KMS-11 (cell line): ENCODE measurements around the gene ALMS1.

Source experiments
- H2AFZ ChIP-seq: fragments of 200-600 bp; sonication (generic); 2 replicates; pipeline ENCODE4 v1.6.1; 2016; ENCODE audit warnings: antibody characterized with exemption, mixed run types, low read depth
- H3K27ac ChIP-seq: fragments of 200-600 bp; sonication (generic); 2 replicates; pipeline ENCODE4 v1.6.1; 2016; ENCODE audit warnings: mild to moderate bottlenecking, mixed run types
- H3K27me3 ChIP-seq: fragments of 200-600 bp; sonication (generic); 2 replicates; pipeline ENCODE4 v1.6.1; 2017; ENCODE audit warnings: mild to moderate bottlenecking, low read depth, mixed run types, moderate library complexity; ENCODE audit not compliant: insufficient read depth
- H3K36me3 ChIP-seq: fragments of 200-600 bp; sonication (generic); 2 replicates; pipeline ENCODE4 v1.6.1; 2017; ENCODE audit warnings: mild to moderate bottlenecking, mixed run types; ENCODE audit not compliant: insufficient read depth
- H3K4me1 ChIP-seq: fragments of 200-600 bp; sonication (generic); 2 replicates; pipeline ENCODE4 v1.6.1; 2016; ENCODE audit warnings: mild to moderate bottlenecking, low read depth, mixed run types; ENCODE audit not compliant: poor library complexity, severe bottlenecking
- H3K4me2 ChIP-seq: fragments of 200-600 bp; sonication (generic); 2 replicates; pipeline ENCODE4 v1.7.0; 2016; ENCODE audit warnings: mild to moderate bottlenecking, mixed run types
- H3K4me3 ChIP-seq: fragments of 200-600 bp; sonication (generic); IDR thresholded peaks from 2 replicates; pipeline ENCODE4 v1.6.1; 2017; ENCODE audit warnings: low read depth, low read length, mixed read lengths; ENCODE audit not compliant: insufficient read depth
- H3K79me2 ChIP-seq: fragments of 200-600 bp; sonication (generic); 2 replicates; pipeline ENCODE4 v1.6.1; 2016; ENCODE audit warnings: low read depth, mixed run types; ENCODE audit not compliant: insufficient read depth
- H3K9ac ChIP-seq: fragments of 200-600 bp; sonication (generic); 2 replicates; pipeline ENCODE4 v1.6.1; 2016; ENCODE audit warnings: mild to moderate bottlenecking, mixed run types
- H4K20me1 ChIP-seq: fragments of 200-600 bp; sonication (generic); 2 replicates; pipeline ENCODE4 v1.6.1; 2016; ENCODE audit warnings: mild to moderate bottlenecking, mixed run types; ENCODE audit not compliant: insufficient read depth
- TF ChIP-seq, protein P1 (sequence below): fragments of 200-600 bp; sonication (generic); conservative IDR thresholded peaks from 2 replicates; pipeline ENCODE4 v1.6.1; 2017; ENCODE audit warnings: low read depth, mild to moderate bottlenecking, antibody characterized with exemption, low read length, moderate library complexity, mixed read lengths

The ALMS1 gene

DNA sequence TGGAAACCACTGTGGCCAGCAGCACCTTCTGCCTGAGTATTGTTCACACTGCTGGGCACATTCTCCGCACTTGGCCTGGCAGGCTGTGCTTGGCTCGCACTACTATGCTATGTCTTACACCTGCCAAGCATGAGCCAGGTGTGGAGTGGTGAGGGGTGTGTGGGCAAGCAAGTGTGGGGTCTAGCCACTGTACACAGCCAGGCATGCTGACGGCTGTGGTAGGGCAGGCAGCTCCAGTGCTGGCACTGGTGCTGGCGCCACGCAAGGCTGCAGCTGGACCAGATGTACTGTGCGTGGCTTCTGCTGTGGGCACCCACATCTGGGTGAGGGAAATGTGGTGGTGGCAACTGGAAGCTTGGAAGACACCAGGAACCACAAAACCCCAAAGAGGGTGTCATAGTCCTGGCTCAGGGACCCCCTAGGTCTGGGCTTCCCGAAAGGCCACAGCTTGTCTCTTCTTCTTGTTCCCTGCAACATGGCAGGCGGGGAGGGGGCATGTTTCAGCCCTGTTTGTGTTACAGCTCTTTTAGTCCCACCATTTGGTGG is 101.5 kb downstream of the ALMS1 start:
- H3K27me3 ChIP-seq, result no peaks in the 10 kb centered on the region
- no peak overlapping the region for H2AFZ ChIP-seq
- no peaks in the 10 kb centered on the region for H4K20me1 ChIP-seq
- no peaks in the 10 kb centered on the region for H3K36me3 ChIP-seq
- no peaks in the 10 kb centered on the region for H3K79me2 ChIP-seq
- TF ChIP-seq, protein P1, sequence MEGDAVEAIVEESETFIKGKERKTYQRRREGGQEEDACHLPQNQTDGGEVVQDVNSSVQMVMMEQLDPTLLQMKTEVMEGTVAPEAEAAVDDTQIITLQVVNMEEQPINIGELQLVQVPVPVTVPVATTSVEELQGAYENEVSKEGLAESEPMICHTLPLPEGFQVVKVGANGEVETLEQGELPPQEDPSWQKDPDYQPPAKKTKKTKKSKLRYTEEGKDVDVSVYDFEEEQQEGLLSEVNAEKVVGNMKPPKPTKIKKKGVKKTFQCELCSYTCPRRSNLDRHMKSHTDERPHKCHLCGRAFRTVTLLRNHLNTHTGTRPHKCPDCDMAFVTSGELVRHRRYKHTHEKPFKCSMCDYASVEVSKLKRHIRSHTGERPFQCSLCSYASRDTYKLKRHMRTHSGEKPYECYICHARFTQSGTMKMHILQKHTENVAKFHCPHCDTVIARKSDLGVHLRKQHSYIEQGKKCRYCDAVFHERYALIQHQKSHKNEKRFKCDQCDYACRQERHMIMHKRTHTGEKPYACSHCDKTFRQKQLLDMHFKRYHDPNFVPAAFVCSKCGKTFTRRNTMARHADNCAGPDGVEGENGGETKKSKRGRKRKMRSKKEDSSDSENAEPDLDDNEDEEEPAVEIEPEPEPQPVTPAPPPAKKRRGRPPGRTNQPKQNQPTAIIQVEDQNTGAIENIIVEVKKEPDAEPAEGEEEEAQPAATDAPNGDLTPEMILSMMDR, result no peak
- H3K4me2 ChIP-seq, result no peak overlapping the region
- H3K4me3 ChIP-seq, result no peak overlapping the region
- H3K9ac ChIP-seq, result no peak overlapping the region
- peaks cover 6% of the 10 kb centered on the region for H3K4me1 ChIP-seq
- no peak overlapping the region for H3K27ac ChIP-seq

DNA sequence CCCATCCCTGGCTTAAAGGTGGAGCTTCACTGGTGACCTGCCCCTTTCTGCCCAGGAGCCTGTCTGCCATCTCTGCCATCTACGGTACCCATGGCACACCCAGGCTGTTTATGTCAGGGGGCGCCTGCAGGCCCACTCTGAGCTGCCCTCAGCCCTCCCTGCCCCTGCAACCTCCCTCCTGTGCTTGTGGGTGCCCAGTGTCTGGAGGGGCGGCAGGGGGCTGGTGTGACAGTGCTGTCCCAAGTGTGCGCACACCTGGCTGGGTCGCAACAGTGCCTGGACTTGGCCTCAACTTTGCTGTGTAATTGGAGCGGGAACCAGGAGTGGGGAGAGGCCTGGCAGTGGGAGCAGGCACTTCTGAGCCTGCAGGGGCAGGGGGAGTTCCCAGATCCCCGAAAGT is 102.4 kb downstream of the ALMS1 start:
- Histone ChIP-seq H3K79me2 (no peaks in the 10 kb centered on the region), H2AFZ (no peak overlapping the region), H3K9ac (no peak overlapping the region), H3K27me3 (no peaks in the 10 kb centered on the region), H3K4me3 (no peak overlapping the region), H4K20me1 (no peaks in the 10 kb centered on the region), H3K27ac (no peak overlapping the region), H3K36me3 (no peaks in the 10 kb centered on the region), H3K4me2 (no peak overlapping the region), H3K4me1 (peaks cover 6% of the 10 kb centered on the region)
- TF ChIP-seq, protein P1, result no peak

DNA sequence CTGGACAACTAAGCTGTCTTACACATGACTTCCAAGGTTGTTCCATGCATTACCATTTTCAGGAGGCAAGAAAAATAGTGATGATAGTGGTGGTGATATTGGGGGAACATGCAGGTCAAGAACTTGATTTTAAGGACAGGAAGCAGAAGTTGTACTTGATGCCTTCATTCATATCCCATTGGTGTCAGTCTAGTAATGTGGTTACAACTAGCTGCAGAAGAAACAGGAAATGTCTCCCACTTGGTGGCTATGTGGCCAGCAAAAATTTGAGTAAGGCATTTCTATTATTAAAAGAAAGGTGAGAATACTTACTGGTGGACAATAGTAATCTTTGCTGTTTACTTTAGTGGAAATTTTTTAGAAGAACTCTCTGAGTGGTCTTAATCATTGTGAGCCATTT is 103.4 kb downstream of the ALMS1 start:
- H3K27ac ChIP-seq, result no peak overlapping the region
- no peaks in the 10 kb centered on the region for H3K27me3 ChIP-seq
- no peak overlapping the region for H3K4me2 ChIP-seq
- no peaks in the 10 kb centered on the region for H3K79me2 ChIP-seq
- H3K4me3 ChIP-seq, result no peak overlapping the region
- no peaks in the 10 kb centered on the region for H3K36me3 ChIP-seq
- TF ChIP-seq, protein P1, result no peak
- no peaks in the 10 kb centered on the region for H4K20me1 ChIP-seq
- no peak overlapping the region for H2AFZ ChIP-seq
- H3K9ac ChIP-seq, result no peak overlapping the region
- H3K4me1 ChIP-seq, result peaks cover 6% of the 10 kb centered on the region

DNA sequence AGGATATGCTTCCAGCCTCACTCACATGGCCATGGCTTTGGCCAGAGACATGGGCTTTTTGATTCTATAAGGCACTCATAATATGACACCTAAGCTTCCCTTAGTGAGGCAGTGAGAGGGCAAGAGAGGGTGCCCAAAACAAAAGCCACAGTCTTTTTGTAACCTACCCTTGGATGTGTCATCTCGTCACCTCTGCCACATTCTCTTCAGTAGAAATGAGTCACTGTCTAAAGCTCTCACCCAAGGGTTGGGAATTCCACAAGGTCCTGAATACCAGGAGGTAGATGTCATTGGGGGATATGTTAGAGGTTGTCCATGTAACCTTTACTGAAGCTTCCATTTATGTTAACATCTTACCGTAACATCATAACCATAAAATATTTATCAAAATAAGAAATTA is 108.4 kb downstream of the ALMS1 start:
- no peak overlapping the region for H3K27ac ChIP-seq
- no peaks in the 10 kb centered on the region for H3K36me3 ChIP-seq
- no peak overlapping the region for H2AFZ ChIP-seq
- no peak overlapping the region for H3K4me2 ChIP-seq
- H4K20me1 ChIP-seq, result no peaks in the 10 kb centered on the region
- H3K27me3 ChIP-seq, result no peaks in the 10 kb centered on the region
- H3K4me3 ChIP-seq, result no peak overlapping the region
- peaks cover 2% of the 10 kb centered on the region for H3K4me1 ChIP-seq
- no peak overlapping the region for H3K9ac ChIP-seq
- H3K79me2 ChIP-seq, result no peaks in the 10 kb centered on the region
- TF ChIP-seq, protein P1, result no peak
